HG03045 (cell line): ENCODE data around the gene COQ2.
"Not testable (repeated sequence)": the region's sequence is repeated elsewhere in the genome, so short reads cannot be mapped to it uniquely, and the experiment has no call there.

Source experiments
- ATAC-seq: cut with Tn5 transposase; IDR thresholded peaks from one replicate; pipeline ENCODE4 v1.9.1; 2021; ENCODE audit warnings: mild to moderate bottlenecking, moderate library complexity; ENCODE audit not compliant: unreplicated experiment

The COQ2 gene

GRCh38 chr4:83250687-83251446 is 33.7 kb downstream of the COQ2 start:
- no peak for ATAC-seq

- no peak for ATAC-seq
Measured at GRCh38 chr4:83248486-83248885, 36.1 kb downstream of the COQ2 start.

GRCh38 chr4:83247415-83248357 is 36.9 kb downstream of the COQ2 start:
- ATAC-seq, result no peak

DNA sequence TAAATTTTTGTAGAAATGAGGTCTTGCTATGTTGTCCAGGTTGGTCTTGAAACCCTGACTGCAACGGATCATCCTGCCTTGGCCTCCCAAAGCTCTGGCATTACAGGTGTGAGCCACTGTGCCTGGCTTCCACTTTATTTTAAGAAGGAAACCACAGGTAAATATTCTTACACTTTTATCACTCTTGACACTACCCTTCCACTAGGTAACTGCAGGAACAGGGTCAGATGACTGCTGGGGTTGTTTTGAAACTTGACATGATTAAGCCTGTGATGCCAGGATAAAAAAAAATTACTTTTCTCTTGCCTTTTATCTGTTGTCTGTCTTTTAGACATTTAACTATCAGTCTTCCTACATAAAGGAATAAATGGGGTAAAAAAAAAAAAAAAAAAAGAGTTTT is 43.5 kb downstream of the COQ2 start:
- no peak for ATAC-seq

- peak; percentile 95 for ATAC-seq
Measured at GRCh38 chr4:83240379-83240875, 44.2 kb downstream of the COQ2 start.

DNA sequence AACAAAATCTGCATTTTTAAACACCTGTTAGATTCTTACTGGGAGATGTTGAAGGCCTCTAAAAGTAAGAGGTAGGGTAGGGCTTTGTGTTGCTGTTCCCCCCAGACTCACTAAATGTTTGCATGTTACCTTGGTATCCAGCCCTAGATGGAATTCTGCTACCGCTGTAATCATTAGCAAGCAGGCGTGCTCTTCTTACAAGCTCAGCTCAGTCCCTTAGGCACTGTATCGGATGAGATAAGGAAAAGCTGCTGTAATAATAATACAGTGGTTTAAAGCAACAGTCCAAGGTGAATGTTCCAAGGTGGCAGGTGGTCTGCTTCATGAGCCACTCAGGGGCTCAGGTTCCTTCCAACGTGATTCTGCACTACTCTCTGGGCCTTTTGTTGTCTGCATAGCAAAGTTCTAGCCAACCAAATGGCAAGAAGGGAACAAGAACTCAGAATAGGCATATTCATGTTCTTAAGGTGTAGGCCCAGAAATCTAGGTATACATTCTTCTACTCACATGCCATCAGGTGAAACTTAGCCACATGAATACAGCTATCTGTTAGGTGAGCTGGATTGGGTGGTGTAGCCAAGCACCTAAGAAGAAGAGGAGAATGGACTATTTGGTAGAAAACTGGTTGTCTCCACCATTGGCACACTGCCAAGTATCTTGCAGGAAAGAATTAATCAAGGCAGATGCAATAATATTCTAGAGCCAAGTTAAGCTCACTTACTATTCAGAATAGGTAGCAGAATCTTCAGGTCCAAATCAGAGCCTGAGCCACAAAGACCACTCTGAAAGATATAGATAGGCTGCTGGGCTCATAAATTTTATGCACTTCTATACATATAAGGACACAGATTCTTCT is 46.0 kb downstream of the COQ2 start:
- no peak for ATAC-seq

- no peak for ATAC-seq
Measured at GRCh38 chr4:83237591-83237990, 47.0 kb downstream of the COQ2 start.

- not testable (repeated sequence) for ATAC-seq
Measured at GRCh38 chr4:83235645-83236133, 48.9 kb downstream of the COQ2 start.

DNA sequence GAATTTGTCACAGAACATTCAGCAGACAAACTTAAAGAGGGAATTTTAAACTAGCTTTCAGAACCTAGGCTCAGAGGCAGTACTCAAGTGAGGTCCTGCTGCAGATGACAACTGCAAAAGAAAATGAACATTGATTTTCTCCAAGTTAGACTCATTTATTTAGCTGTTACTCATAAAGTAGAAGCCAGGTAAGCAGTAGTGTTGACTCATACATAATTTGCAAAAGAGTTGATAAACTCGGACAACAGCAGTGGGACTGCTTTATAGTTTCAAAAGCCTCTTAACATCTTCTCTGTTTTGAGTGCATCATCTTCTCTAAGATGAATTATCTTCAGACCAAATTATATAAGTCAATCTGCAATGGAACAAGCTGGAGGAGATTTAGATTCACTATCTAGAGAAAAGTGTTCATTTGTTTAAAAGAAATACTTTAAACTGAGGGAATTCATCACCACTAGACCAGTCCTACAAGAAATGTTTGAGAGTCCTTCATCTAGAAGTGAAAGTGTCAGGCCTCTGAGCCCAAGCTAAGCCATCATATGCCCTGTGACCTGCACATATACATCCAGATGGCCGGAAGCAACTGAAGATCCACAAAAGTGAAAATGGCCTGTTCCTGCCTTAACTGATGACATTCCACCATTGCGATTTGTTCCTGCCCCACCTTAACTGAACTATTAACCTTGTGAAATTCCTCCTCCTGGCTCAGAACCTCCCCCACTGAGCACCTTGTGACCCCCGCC is 49.5 kb downstream of the COQ2 start:
- ATAC-seq, result no peak

DNA sequence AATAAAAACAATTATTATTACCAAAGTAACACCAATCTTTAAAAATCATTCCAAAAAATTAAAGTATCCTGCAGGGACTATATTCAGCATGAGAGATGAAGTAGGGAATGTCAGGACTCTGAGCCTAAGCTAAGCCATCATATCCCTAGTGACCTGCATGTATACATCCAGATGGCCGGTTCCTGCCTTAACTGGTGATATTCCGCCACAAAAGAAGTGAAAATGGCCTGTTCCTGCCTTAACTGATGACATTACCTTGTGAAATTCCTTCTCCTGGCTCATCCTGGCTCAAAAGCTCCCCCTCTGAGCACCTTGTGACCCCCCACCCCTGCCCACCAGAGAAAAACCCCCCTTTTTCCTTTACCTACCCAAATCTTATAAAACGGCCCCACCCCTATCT is 50.2 kb downstream of the COQ2 start:
- not testable (repeated sequence) for ATAC-seq

DNA sequence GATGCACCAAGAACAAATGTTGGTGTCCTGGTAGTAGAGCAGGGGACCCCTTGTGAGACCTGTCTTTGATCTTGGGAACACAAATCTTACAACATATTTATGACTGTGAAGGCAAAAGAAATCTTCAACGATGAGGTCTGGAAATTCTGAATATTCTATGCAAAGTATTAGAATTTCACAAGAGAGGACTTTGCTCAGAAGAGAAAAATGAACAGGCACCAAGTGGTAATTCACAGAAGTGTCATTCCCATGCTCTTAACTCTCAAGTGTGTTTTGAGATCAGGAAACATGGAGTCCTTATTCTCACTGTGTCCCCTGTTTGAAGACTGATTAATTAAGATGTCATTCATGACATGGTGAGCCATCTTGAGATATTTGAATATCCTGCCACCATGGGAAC is 52.5 kb downstream of the COQ2 start:
- ATAC-seq, result no peak

DNA sequence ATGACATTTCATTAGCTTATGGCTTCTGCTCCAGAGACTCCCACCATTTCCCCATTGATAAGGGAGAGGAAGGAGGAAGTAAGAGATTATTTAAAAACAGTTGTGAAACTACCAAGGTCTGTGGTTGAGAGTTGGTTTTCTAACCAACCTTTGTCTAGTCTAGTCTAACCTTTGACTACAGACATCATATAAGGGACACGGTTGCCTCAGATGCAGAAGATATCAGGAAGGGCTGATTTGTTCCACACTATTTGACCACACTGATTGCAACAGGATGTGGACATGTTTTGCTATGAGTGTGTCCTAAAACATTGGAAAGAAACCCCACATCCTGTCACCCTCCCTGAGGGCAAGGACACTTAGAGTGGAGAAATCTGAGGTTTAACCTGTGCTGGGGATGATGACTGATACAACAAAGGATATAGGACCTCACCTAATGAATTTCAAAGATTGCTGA is 53.0 kb downstream of the COQ2 start:
- peak; percentile 80 for ATAC-seq

GRCh38 chr4:83230928-83231327 is 53.7 kb downstream of the COQ2 start:
- no peak for ATAC-seq

GRCh38 chr4:83229791-83230190 is 54.8 kb downstream of the COQ2 start:
- no peak for ATAC-seq

DNA sequence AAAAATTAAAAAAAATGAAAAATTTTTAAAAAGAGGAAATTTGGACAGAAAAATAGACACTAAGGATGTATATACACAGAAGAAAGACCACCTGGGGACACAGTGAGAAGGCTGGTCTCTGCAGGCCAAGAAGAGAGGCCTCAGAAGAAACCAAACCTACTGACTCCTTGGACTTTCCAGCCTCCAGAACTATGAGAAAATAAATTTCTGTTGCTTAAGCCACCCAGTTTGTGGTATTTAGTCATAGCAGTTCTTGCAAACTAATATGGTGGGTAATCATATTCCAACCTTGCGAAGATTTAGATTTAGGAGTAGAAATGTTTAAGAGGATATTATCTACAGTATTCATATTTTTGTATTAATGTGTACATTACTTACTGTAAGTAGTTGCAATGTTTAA is 56.4 kb downstream of the COQ2 start:
- ATAC-seq, result no peak

DNA sequence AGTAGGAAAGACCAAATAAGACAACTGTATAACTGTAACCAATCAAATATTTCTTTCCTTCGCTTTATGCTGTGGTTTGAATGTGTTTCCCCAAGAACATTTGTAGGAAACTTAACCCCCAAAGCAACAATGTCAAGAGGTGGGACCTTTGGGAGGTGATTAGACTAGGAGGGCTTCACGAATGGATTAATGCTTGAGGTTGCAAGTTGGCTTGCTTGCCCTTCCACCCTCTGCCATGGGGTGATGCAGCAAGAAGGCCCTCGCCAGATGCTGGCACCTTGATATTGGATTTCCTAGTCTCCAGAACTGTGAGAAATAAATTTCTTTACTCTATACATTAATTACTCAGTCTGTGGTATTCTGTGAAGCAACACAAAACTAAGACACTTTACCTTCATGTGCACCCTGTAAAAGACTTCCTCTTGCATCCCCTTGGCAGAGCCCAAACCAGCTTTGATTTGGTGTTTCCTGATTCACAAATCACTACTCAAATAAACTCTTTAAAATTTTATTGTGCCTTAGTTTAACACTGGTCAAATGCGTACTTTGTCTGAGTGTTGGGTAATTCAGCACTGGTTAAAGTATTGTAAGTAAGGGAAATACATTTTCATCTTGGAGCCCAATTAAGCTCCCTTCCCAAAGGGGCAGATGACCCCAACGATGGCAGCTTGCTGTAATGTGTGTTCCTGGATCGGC is 59.9 kb downstream of the COQ2 start:
- ATAC-seq, result no peak

- no peak for ATAC-seq
Measured at GRCh38 chr4:83223781-83224180, 60.8 kb downstream of the COQ2 start.

DNA sequence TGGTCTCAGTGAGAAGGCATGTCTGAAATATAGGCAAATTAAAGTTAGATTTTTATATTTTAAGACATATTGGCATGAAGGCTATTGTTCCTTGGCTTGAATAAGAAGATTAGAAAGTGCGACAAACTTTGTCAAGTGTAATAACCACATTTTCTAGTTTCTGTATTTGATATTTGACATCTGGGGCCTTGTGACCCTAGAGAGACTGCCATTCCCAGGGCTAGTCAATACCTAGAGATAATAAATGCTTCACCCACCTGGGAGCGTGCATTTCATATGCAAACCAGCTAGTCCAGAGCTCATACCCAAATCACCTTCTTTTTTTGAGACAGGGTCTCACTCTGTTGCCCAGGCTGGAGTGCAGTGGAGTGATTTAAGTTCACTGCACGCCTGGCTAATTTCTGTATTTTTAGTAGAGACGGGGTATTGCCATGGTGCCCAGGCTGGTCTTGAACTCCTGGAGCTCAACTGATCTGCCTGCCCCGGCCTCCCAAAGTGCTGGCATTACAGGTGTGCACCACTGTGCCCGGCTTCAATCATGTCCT is 62.6 kb downstream of the COQ2 start:
- peak; percentile 40 for ATAC-seq
